ENCODE results near the gene ARHGAP5.

Gene ARHGAP5

GRCh38 chr14:32087173-32087861 lies 10.2 kb downstream of the ARHGAP5 start:
- DNase-seq (ENCODE audit: low read depth) = no peak
- TF ChIP-seq, protein P1, sequence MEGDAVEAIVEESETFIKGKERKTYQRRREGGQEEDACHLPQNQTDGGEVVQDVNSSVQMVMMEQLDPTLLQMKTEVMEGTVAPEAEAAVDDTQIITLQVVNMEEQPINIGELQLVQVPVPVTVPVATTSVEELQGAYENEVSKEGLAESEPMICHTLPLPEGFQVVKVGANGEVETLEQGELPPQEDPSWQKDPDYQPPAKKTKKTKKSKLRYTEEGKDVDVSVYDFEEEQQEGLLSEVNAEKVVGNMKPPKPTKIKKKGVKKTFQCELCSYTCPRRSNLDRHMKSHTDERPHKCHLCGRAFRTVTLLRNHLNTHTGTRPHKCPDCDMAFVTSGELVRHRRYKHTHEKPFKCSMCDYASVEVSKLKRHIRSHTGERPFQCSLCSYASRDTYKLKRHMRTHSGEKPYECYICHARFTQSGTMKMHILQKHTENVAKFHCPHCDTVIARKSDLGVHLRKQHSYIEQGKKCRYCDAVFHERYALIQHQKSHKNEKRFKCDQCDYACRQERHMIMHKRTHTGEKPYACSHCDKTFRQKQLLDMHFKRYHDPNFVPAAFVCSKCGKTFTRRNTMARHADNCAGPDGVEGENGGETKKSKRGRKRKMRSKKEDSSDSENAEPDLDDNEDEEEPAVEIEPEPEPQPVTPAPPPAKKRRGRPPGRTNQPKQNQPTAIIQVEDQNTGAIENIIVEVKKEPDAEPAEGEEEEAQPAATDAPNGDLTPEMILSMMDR (IDR thresholded peaks at IDR 0.05; ENCODE audit: control insufficient read depth, insufficient read depth, low read depth, low read length, missing control alignments) = no peak
- H3K4me3 ChIP-seq (ENCODE audit: control insufficient read depth, low read depth, low read length) = no peak overlapping the region

DNA sequence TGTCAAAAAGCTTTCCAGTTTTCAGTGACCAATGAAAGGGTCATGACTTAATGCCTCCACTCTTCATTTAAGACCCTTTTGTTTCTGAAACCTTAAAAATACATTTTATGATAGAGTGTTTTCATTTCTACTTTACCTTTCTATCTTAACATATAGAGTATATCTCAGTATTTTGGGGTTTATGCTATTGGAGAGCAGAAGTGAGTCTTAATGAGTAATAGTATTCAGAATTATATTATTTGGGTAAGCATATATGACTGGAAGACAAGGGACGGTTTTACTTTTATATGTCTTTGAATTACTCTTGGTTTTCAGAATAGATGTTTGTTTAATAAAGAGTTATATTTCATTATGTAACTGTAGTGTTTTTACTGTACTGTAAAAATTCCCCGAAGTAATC lies 10.8 kb downstream of the ARHGAP5 start:
- TF ChIP-seq, protein P1 (IDR thresholded peaks at IDR 0.05; ENCODE audit: control insufficient read depth, insufficient read depth, low read depth, low read length, missing control alignments) = no peak
- H3K4me3 ChIP-seq (ENCODE audit: control insufficient read depth, low read depth, low read length) = no peak overlapping the region
- DNase-seq (ENCODE audit: low read depth) = no peak

DNA sequence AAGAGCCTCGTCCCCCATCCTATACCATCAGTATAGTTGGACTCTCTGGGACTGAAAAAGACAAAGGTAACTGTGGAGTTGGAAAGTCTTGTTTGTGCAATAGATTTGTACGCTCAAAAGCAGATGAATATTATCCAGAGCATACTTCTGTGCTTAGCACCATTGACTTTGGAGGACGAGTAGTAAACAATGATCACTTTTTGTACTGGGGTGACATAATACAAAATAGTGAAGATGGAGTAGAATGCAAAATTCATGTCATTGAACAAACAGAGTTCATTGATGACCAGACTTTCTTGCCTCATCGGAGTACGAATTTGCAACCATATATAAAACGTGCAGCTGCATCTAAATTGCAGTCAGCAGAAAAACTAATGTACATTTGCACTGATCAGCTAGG lies 13.6 kb downstream of the ARHGAP5 start:
- TF ChIP-seq, protein P1 (IDR thresholded peaks at IDR 0.05; ENCODE audit: control insufficient read depth, insufficient read depth, low read depth, low read length, missing control alignments) = no peak
- H3K4me3 ChIP-seq (ENCODE audit: control insufficient read depth, low read depth, low read length) = no peak overlapping the region
- no peak for DNase-seq (ENCODE audit: low read depth)

- H3K4me3 ChIP-seq (ENCODE audit: control insufficient read depth, low read depth, low read length) = no peak overlapping the region
- TF ChIP-seq, protein P1 (IDR thresholded peaks at IDR 0.05; ENCODE audit: control insufficient read depth, insufficient read depth, low read depth, low read length, missing control alignments) = no peak
- no peak for DNase-seq (ENCODE audit: low read depth)
These were observed 22.4 kb downstream of the ARHGAP5 start for GRCh38 chr14:32099473-32099872.

DNA sequence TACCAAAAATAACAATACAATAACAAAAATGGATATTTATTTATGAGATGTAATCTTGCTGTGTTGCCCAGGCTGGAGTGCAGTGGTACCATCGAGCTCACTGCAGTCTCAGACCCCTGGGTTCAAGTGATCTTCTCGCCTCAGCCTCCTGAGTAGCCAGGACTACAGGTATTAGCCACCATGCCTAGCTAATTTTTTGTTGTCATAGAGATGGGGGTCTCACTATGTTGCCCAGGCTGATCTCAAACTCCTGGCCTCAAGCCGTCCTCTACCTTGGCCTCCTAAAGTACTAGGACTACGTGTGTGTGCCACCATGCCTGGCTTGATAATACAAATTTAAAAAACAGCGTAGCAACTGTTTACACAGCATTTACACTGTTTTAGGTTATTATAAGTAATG lies 23.1 kb downstream of the ARHGAP5 start:
- no peak for DNase-seq (ENCODE audit: low read depth)
- H3K4me3 ChIP-seq (ENCODE audit: control insufficient read depth, low read depth, low read length) = no peak overlapping the region
- TF ChIP-seq, protein P1 (IDR thresholded peaks at IDR 0.05; ENCODE audit: control insufficient read depth, insufficient read depth, low read depth, low read length, missing control alignments) = no peak

- DNase-seq (ENCODE audit: low read depth) = no peak
- TF ChIP-seq, protein P1 (IDR thresholded peaks at IDR 0.05; ENCODE audit: control insufficient read depth, insufficient read depth, low read depth, low read length, missing control alignments) = no peak
- no peak overlapping the region for H3K4me3 ChIP-seq (ENCODE audit: control insufficient read depth, low read depth, low read length)
These were observed 25.2 kb downstream of the ARHGAP5 start for GRCh38 chr14:32102152-32102787.

All from AG09309 (cell line).